K562 (cell line): Measurements from ENCODE around the gene SEBOX. TPM values are rescaled to one million over a fixed set of nuclear protein-coding genes. Genes with fewer than 3 reads are reported as not detected.

Source experiments
- DIDO1 ChIP-seq: fragments of 450-650 bp; IDR thresholded peaks from 2 replicates; pipeline ENCODE4 v1.6.1; 2016; ENCODE audit warnings: low read depth, missing biosample characterization, missing genetic modification characterization
- E2F1 ChIP-seq: sonication (generic); formaldehyde crosslinking; IDR thresholded peaks from 2 replicates; pipeline ENCODE4 v1.8.1; 2023; ENCODE audit warnings: mild to moderate bottlenecking, missing genetic modification reagents, moderate library complexity
- ETV6 ChIP-seq, 3 experiments: fragments of 150-350 bp in 1 of 3; sonication (generic) in 1 of 3; formaldehyde crosslinking in 1 of 3; IDR thresholded peaks; 2 replicates each; pipeline versions ENCODE4 v1.6.1 to v1.8.0; 2014 to 2022; ENCODE audit warnings: borderline replicate concordance in 2 of 3, low read depth in 2 of 3, antibody characterized with exemption in 1 of 3, low read length in 1 of 3, mild to moderate bottlenecking in 1 of 3, missing genetic modification reagents in 1 of 3
- FOXJ2 ChIP-seq: fragments of 200-800 bp; sonication (Bioruptor generic); IDR thresholded peaks from 2 replicates; pipeline ENCODE4 v1.6.1; 2016; ENCODE audit warnings: missing genetic modification characterization, missing compliant biosample characterization
- MBD2 ChIP-seq: sonication (generic); IDR thresholded peaks from 2 replicates; pipeline ENCODE4 v1.6.1; 2016; ENCODE audit warnings: low read depth, borderline replicate concordance
- MNT ChIP-seq, 2 experiments: fragments of 450-650 bp; conservative IDR thresholded peaks; 2 replicates each; pipeline ENCODE4 v1.6.1; 2017; ENCODE audit warnings: mild to moderate bottlenecking in 2 of 2, moderate library complexity in 2 of 2
- PCBP1 ChIP-seq: fragments of 200-400 bp; formaldehyde crosslinking; IDR thresholded peaks from 2 replicates; pipeline ENCODE4 v1.6.1; 2018; ENCODE audit warnings: mild to moderate bottlenecking, low read depth, low read length; ENCODE audit not compliant: poor library complexity, severe bottlenecking
- POLR3G ChIP-seq: IDR thresholded peaks from 2 replicates; pipeline ENCODE4 v1.6.1; 2011; ENCODE audit not compliant: insufficient read length, insufficient replicate concordance; ENCODE audit errors: extremely low read depth
- RBM34 ChIP-seq: fragments of 200-400 bp; formaldehyde crosslinking; IDR thresholded peaks from 2 replicates; pipeline ENCODE4 v1.6.1; 2018; ENCODE audit warnings: low read length, borderline replicate concordance; ENCODE audit not compliant: insufficient read depth
- USF2 ChIP-seq: sonication (generic); formaldehyde crosslinking; IDR thresholded peaks from 2 replicates; pipeline ENCODE4 v1.5.0; 2020; ENCODE audit warnings: missing genetic modification reagents
- ZBTB11 ChIP-seq, 3 experiments: fragments of 200-800 bp in 1 of 3; fragments of 250-450 bp in 1 of 3; fragments of 450-650 bp in 1 of 3; sonication (Bioruptor Pico) in 1 of 3; sonication (Bioruptor generic) in 1 of 3; formaldehyde crosslinking in 1 of 3; IDR thresholded peaks; 2 replicates each; pipeline versions ENCODE4 v1.6.1 to v1.8.0; 2016 to 2022; ENCODE audit warnings: mild to moderate bottlenecking in 2 of 3, missing genetic modification characterization in 2 of 3, missing compliant biosample characterization in 1 of 3, moderate library complexity in 1 of 3
- ZFX ChIP-seq: sonication (generic); formaldehyde crosslinking; IDR thresholded peaks from 2 replicates; pipeline ENCODE4 v1.8.0; 2022; ENCODE audit warnings: mild to moderate bottlenecking, missing genetic modification reagents, moderate library complexity
- polyA plus RNA-seq, 8 experiments: library from polyadenylated mRNA; depleted of rRNA in 4 of 8; stranded (reverse) in 5 of 8; unstranded in 3 of 8; fragments of >200 nt; fragmentation: Nextera tagmentation in 2 of 8; fragmentation: Illumina TruSeq in 1 of 8; extraction: Ambion mirVana in 2 of 8; extraction: Trizol in 1 of 8; gene quantifications; 2 replicates each; pipeline versions ENCODE4 v1.2.1 to v1.2.3, GENCODE V29; 2011 to 2014; ENCODE audit warnings: inconsistent platforms in 1 of 8, missing spikeins in 1 of 8
- total RNA-seq, 7 experiments: library from RNA; depleted of rRNA in 6 of 7; stranded (reverse); fragments of >200 nt in 6 of 7; fragmentation: Illumina TruSeq in 2 of 7; extraction: Trizol in 2 of 7; gene quantifications; 2 replicates each; pipeline versions ENCODE4 v1.2.1 to v1.2.3, GENCODE V29; 2011 to 2021; ENCODE audit warnings: low replicate concordance in 1 of 7

Gene SEBOX
- total and polyA plus RNA-seq, 9 of the 15 experiments (the other 6 are each of a cell fraction or from before 2014, with no cell fraction given), result not detected

- TF ChIP-seq USF2 (CRISPR knock-in tag) (peak; percentile 98), DIDO1 (tag) (peak; percentile 86), MNT (conservative IDR thresholded peaks at IDR 0.05) (peak; percentile 67 to 94), ETV6 (IDR thresholded peaks at IDR 0.05; ENCODE audit: borderline replicate concordance in 1 of 2, low read depth in 2 of 2, low read length in 1 of 2) (peak in 1 of 2 experiments; percentile 52; a peak in 1 of 4 replicates), ETV6 (CRISPR knock-in tag; IDR thresholded peaks at IDR 0.05; ENCODE audit: borderline replicate concordance) (no peak), ZBTB11 (CRISPR knock-in tag; IDR thresholded peaks at IDR 0.05) (peak; percentile 91 to 97 (median 94); a peak in 5 of 6 replicates), MBD2 (peak; percentile 76), POLR3G (no peak), E2F1 (peak; percentile 92), RBM34 (0 out of 2 replicates have a peak, but pooled peaks have one; percentile 73), FOXJ2 (tag) (no peak), ZFX (CRISPR knock-in tag) (peak; percentile 88), PCBP1 (peak; percentile 73)
These were observed 7.7 kb downstream of the SEBOX start, which contains the start of gene POLDIP2 (continued) for GRCh38 chr17:28357061-28357900.
